H1 (cell line): ENCODE measurements around the gene COG4.

ENCODE experiments used
- CTCF ChIP-seq, 3 experiments: IDR thresholded peaks; 1 replicate in 2 of 3; 2 replicates in 1 of 3; pipeline versions ENCODE4 v1.5.1 to v1.6.1; 2011; ENCODE audit warnings: low read length in 3 of 3, mild to moderate bottlenecking in 3 of 3, inconsistent platforms in 2 of 3, low read depth in 1 of 3, moderate library complexity in 1 of 3; ENCODE audit not compliant: insufficient read depth in 1 of 3; ENCODE audit errors: control extremely low read depth in 1 of 3
- EP300 ChIP-seq, 2 experiments: IDR thresholded peaks; 1 replicate in 1 of 2; 2 replicates in 1 of 2; pipeline ENCODE4 v1.6.1; 2011 to 2012; ENCODE audit warnings: low read depth in 2 of 2, low read length in 2 of 2, mild to moderate bottlenecking in 2 of 2, borderline replicate concordance in 1 of 2, inconsistent platforms in 1 of 2, moderate library complexity in 1 of 2
- JUND ChIP-seq: IDR thresholded peaks from 2 replicates; pipeline ENCODE4 v1.6.1; 2011; ENCODE audit warnings: mild to moderate bottlenecking, improper control_type of control experiment, low read length
- POLR2AphosphoS5 ChIP-seq: IDR thresholded peaks from 2 replicates; pipeline ENCODE4 v1.6.1; 2011; ENCODE audit warnings: low read depth, low read length
- RAD21 ChIP-seq, 2 experiments: IDR thresholded peaks in 1 of 2; conservative IDR thresholded peaks in 1 of 2; 2 replicates each; pipeline ENCODE4 v1.6.1; 2011; ENCODE audit warnings: low read depth in 2 of 2, low read length in 2 of 2, improper control_type of control experiment in 1 of 2, inconsistent platforms in 1 of 2, mild to moderate bottlenecking in 1 of 2, moderate library complexity in 1 of 2
- SP1 ChIP-seq: IDR thresholded peaks from 2 replicates; pipeline ENCODE4 v1.6.1; 2011; ENCODE audit warnings: low read depth, low read length
- TAF1 ChIP-seq: IDR thresholded peaks from 2 replicates; pipeline ENCODE4 v1.6.1; 2011; ENCODE audit warnings: mild to moderate bottlenecking, low read depth, low read length

DNA sequence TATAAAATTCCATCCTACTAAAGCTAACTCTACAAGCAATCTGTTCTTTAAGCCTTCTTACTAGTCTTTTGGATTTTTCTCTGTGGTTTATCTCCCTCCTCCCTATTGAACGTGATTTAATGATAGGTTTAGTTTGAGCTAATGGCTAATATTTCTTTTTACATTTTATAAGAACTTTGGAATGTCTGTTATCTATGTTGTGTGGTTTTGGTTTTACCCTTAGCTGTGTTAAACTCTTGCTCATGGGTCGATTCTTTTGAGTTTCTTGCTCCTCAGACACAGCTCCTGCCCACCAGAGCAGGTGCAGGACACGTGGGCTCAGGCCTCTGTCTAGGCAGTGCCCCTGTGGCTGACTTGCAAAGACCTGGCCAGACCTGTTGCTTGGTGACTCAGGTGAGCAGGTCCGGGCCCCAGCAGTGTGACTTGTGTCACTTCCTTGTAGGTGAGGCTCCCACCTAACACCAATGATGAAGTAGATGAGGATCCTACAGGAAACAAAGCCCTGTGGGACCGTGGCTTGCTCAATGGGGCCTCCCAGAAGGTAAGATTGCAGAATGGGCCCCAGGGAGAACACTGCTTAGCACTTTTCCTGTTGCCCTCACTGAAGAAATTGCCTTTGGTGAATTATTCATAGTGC, 45.4 kb upstream of the COG4 start:
- TF ChIP-seq CTCF (IDR thresholded peaks at IDR 0.05; ENCODE audit: control extremely low read depth in 1 of 3, insufficient read depth in 1 of 3, low read depth in 1 of 3, low read length in 3 of 3), result no peak
- TF ChIP-seq POLR2AphosphoS5, result no peak
- no peak for TF ChIP-seq JUND
- no peak for TF ChIP-seq EP300 (IDR thresholded peaks at IDR 0.05; ENCODE audit: borderline replicate concordance in 1 of 2, low read depth in 2 of 2, low read length in 2 of 2)
- TF ChIP-seq SP1, result no peak
- no peak for TF ChIP-seq RAD21 (IDR thresholded peaks at IDR 0.05 in 1 of 2, conservative IDR thresholded peaks at IDR 0.05 in 1 of 2; ENCODE audit: low read depth in 2 of 2, low read length in 2 of 2)
- no peak for TF ChIP-seq TAF1
